ENCODE data around the gene POLR2E. TPM values are rescaled to one million over a fixed set of nuclear protein-coding genes. Genes with fewer than 3 reads are reported as not detected.

The POLR2E gene
- total and polyA plus RNA-seq, 10 of the 15 experiments (the other 5 are each of a cell fraction or from before 2014, with no cell fraction given): 4.0 to 487 (median 200) TPM

DNA sequence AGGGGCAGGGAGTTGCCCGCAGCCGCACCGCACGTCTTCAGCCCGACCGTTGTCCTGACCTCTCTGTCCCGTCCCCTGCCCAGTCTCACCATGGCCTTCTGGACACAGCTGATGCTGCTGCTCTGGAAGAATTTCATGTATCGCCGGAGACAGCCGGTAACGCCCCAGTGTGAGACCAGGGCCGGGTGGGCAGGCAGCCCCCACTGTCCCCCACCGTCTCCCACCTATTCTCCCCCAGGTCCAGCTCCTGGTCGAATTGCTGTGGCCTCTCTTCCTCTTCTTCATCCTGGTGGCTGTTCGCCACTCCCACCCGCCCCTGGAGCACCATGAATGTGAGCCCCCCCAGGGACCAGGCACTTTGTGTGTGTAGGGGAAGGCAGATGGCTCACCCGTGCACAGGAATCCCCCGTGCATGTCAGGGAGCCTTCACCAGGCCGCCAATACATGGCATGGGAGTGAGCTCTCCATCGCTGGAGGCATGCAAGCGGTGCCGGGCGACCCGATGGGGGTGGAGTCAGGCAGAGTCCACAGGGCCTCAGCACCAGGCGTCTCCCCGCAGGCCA lies 53.8 kb downstream of the POLR2E start:
- Histone ChIP-seq H3K4me3 (peak overlapping the region; percentile 46; the same call in 1 of the 2 replicates), H2AFZ (ENCODE audit: control insufficient read depth, low read depth, low read length) (peak overlapping the region; percentile 57), H3K36me3 (ENCODE audit: control insufficient read depth in 2 of 2, insufficient read depth in 2 of 2, low read length in 1 of 2) (peaks cover 2 to 4% of the 10 kb centered on the region in 2 experiments; a peak in 3 of 4 replicates), H3K9ac (ENCODE audit: control insufficient read depth, insufficient read depth, low read length) (0 out of 2 replicates have a peak overlapping the region, but pooled peaks have one; percentile 25), H3K4me2 (ENCODE audit: control insufficient read depth, insufficient read depth) (peak overlapping the region; percentile 73), H4K20me1 (ENCODE audit: control insufficient read depth, insufficient read depth) (no peaks in the 10 kb centered on the region), H3K9me3 (replicated peaks; ENCODE audit: control insufficient read depth, insufficient read depth, low read length) (no peaks in the 10 kb centered on the region; the same call in 2 of the 3 replicates), H3K79me2 (ENCODE audit: control insufficient read depth, insufficient read depth, low read length) (0 out of 2 replicates have a peak, but pooled peaks cover 3% of the 10 kb centered on the region), H3K27me3 (replicated peaks in 1 of 2; ENCODE audit: control insufficient read depth in 2 of 2, insufficient read depth in 2 of 2, low read length in 1 of 2) (no peaks in the 10 kb centered on the region), H3K4me1 (ENCODE audit: control insufficient read depth, insufficient read depth, low read length) (peaks cover 32% of the 10 kb centered on the region), H3K27ac (ENCODE audit: control insufficient read depth, insufficient read depth) (no peak overlapping the region)
- intact Hi-C loops (cut with micrococcal nuclease; ENCODE audit: unreplicated experiment): loop anchor here (2.0 kb wide), 1 partner anchor 21 kb away; no protein-coding TSS in a partner anchor
- in situ Hi-C loops (cut with MboI): no loop called here
- ChIA-PET CTCF (interaction anchor here (0.8 to 2.3 kb wide), 6 partner anchors 17 to 203 kb away, joined by 3 to 10 read pairs (median 3); no protein-coding TSS in a partner anchor), POLR2A (interaction anchor here (0.6 to 6.3 kb wide), 5 partner anchors 8 to 36 kb away, joined by 4 to 83 read pairs (median 6); partner anchors contain the start of genes ARHGAP45 and CNN2), SMC1A (ENCODE audit: uncharacterized antibody, unreplicated experiment) (interaction anchor here (0.9 to 5.9 kb wide), 2 partner anchors 13 to 92 kb away, joined by 3 to 22 read pairs; no protein-coding TSS in a partner anchor), RAD21 (ENCODE audit: unreplicated experiment) (interaction anchor here (0.8 to 1.8 kb wide), 5 partner anchors 13 to 72 kb away, joined by 3 to 5 read pairs (median 4); partner anchors contain the start of gene ARHGAP45)
- WGBS (ENCODE audit: insufficient coverage, insufficient replicate concordance, low lambda C conversion rate, missing lambda C conversion rate): 38% methylated on average over 24 of the region's 26 CpGs
- TF ChIP-seq CBX3 (IDR thresholded peaks at IDR 0.05; ENCODE audit: borderline replicate concordance, low read depth) (no peak), BMI1 (IDR thresholded peaks at IDR 0.05; ENCODE audit: borderline replicate concordance) (no peak), HDAC6 (IDR thresholded peaks at IDR 0.05; ENCODE audit: unreplicated experiment) (no peak)
- TF ChIP-seq, protein P1, sequence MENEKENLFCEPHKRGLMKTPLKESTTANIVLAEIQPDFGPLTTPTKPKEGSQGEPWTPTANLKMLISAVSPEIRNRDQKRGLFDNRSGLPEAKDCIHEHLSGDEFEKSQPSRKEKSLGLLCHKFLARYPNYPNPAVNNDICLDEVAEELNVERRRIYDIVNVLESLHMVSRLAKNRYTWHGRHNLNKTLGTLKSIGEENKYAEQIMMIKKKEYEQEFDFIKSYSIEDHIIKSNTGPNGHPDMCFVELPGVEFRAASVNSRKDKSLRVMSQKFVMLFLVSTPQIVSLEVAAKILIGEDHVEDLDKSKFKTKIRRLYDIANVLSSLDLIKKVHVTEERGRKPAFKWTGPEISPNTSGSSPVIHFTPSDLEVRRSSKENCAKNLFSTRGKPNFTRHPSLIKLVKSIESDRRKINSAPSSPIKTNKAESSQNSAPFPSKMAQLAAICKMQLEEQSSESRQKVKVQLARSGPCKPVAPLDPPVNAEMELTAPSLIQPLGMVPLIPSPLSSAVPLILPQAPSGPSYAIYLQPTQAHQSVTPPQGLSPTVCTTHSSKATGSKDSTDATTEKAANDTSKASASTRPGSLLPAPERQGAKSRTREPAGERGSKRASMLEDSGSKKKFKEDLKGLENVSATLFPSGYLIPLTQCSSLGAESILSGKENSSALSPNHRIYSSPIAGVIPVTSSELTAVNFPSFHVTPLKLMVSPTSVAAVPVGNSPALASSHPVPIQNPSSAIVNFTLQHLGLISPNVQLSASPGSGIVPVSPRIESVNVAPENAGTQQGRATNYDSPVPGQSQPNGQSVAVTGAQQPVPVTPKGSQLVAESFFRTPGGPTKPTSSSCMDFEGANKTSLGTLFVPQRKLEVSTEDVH (IDR thresholded peaks at IDR 0.05; ENCODE audit: low read depth, partially characterized antibody): no peak
- TF ChIP-seq, protein P2, sequence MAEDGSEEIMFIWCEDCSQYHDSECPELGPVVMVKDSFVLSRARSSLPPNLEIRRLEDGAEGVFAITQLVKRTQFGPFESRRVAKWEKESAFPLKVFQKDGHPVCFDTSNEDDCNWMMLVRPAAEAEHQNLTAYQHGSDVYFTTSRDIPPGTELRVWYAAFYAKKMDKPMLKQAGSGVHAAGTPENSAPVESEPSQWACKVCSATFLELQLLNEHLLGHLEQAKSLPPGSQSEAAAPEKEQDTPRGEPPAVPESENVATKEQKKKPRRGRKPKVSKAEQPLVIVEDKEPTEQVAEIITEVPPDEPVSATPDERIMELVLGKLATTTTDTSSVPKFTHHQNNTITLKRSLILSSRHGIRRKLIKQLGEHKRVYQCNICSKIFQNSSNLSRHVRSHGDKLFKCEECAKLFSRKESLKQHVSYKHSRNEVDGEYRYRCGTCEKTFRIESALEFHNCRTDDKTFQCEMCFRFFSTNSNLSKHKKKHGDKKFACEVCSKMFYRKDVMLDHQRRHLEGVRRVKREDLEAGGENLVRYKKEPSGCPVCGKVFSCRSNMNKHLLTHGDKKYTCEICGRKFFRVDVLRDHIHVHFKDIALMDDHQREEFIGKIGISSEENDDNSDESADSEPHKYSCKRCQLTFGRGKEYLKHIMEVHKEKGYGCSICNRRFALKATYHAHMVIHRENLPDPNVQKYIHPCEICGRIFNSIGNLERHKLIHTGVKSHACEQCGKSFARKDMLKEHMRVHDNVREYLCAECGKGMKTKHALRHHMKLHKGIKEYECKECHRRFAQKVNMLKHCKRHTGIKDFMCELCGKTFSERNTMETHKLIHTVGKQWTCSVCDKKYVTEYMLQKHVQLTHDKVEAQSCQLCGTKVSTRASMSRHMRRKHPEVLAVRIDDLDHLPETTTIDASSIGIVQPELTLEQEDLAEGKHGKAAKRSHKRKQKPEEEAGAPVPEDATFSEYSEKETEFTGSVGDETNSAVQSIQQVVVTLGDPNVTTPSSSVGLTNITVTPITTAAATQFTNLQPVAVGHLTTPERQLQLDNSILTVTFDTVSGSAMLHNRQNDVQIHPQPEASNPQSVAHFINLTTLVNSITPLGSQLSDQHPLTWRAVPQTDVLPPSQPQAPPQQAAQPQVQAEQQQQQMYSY (CRISPR knock-in tag; IDR thresholded peaks at IDR 0.05): no peak
- TF ChIP-seq, protein P3, sequence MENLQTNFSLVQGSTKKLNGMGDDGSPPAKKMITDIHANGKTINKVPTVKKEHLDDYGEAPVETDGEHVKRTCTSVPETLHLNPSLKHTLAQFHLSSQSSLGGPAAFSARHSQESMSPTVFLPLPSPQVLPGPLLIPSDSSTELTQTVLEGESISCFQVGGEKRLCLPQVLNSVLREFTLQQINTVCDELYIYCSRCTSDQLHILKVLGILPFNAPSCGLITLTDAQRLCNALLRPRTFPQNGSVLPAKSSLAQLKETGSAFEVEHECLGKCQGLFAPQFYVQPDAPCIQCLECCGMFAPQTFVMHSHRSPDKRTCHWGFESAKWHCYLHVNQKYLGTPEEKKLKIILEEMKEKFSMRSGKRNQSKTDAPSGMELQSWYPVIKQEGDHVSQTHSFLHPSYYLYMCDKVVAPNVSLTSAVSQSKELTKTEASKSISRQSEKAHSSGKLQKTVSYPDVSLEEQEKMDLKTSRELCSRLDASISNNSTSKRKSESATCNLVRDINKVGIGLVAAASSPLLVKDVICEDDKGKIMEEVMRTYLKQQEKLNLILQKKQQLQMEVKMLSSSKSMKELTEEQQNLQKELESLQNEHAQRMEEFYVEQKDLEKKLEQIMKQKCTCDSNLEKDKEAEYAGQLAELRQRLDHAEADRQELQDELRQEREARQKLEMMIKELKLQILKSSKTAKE (IDR thresholded peaks at IDR 0.05; ENCODE audit: low read depth, poor library complexity, severe bottlenecking): peak; percentile 7
- BruUV-seq (replicated peaks): no TSS peak
- FAIRE-seq (no peak), DNase-seq (ENCODE audit: low read depth, low spot score) (no peak), ATAC-seq (no peak)

Data from GM12878 (cell line).